IMR-90 (cell line): ENCODE results near the gene VCP. TPM values are rescaled to one million over a fixed set of nuclear protein-coding genes. Genes with fewer than 3 reads are reported as not detected.

Experiments used
- ATAC-seq: fragments of 200-7000 bp; cut with Tn5 transposase; 2 replicates; pipeline ENCODE4 v1.9.1; 2020; ENCODE audit warnings: low read depth, mild to moderate bottlenecking, moderate library complexity
- BruUV-seq: library from RNA; stranded (reverse); fragments of 400-500 nt; replicated peaks from 2 replicates; lab custom pipeline; 2021; lab: Mats Ljungman, UMichigan
- CTCF ChIA-PET: fragments of 300-600 bp; formaldehyde crosslinking; extraction: SDS; loops from one replicate; lab custom pipeline; 2021; ENCODE audit warnings: antibody characterized with exemption; lab: Yijun Ruan, JAX
- POLR2A ChIA-PET: fragments of 300-600 bp; sonication (Branson Sonifier 250); formaldehyde crosslinking; loops from one replicate; lab custom pipeline; 2022; ENCODE audit warnings: antibody characterized with exemption; ENCODE audit not compliant: unreplicated experiment; lab: Charles Lee
- DNase-seq: peaks from one replicate; pipeline ENCODE4 v3.0.0; 2013
- H2AFZ ChIP-seq: replicated peaks from 2 replicates; pipeline ENCODE3; 2013; ENCODE audit warnings: low read length, mild to moderate bottlenecking; ENCODE audit not compliant: poor library complexity
- H2AK5ac ChIP-seq: 2 replicates; pipeline ENCODE4 v1.6.1; 2013; ENCODE audit warnings: low read depth, low read length, inconsistent platforms
- H2AK9ac ChIP-seq: replicated peaks from 2 replicates; pipeline ENCODE3; 2013; ENCODE audit warnings: mild to moderate bottlenecking, low read depth, low read length, moderate library complexity; ENCODE audit not compliant: poor library complexity
- H2BK120ac ChIP-seq: 2 replicates; pipeline ENCODE4 v1.6.1; 2013; ENCODE audit warnings: low read depth, low read length, inconsistent platforms
- H2BK15ac ChIP-seq: 3 replicates; pipeline ENCODE4 v1.6.1; 2013; ENCODE audit warnings: low read depth, low read length, inconsistent platforms
- H2BK20ac ChIP-seq: 2 replicates; pipeline ENCODE4 v1.6.1; 2013; ENCODE audit warnings: low read depth, mild to moderate bottlenecking, inconsistent platforms, low read length, moderate library complexity
- H2BK5ac ChIP-seq: 2 replicates; pipeline ENCODE4 v1.6.1; 2013; ENCODE audit warnings: mild to moderate bottlenecking, low read depth, low read length, inconsistent platforms; ENCODE audit not compliant: poor library complexity, severe bottlenecking
- H3K14ac ChIP-seq: replicated peaks from 2 replicates; pipeline ENCODE4 v1.6.1; 2013; ENCODE audit warnings: low read depth, low read length, inconsistent platforms
- H3K18ac ChIP-seq: 2 replicates; pipeline ENCODE4 v1.6.1; 2013; ENCODE audit warnings: low read depth, low read length, control low read depth
- H3K23ac ChIP-seq: 2 replicates; pipeline ENCODE4 v1.6.1; 2013; ENCODE audit warnings: low read depth, low read length, inconsistent platforms
- H3K27ac ChIP-seq: 2 replicates; pipeline ENCODE4 v1.5.1; 2013; ENCODE audit warnings: mild to moderate bottlenecking, control low read depth, low read length; ENCODE audit not compliant: insufficient read depth
- H3K27me3 ChIP-seq: 2 replicates; pipeline ENCODE4 v1.6.1; 2013; ENCODE audit warnings: low read length; ENCODE audit not compliant: control insufficient read depth, insufficient read depth
- H3K36me3 ChIP-seq: 2 replicates; pipeline ENCODE4 v1.6.1; 2013; ENCODE audit warnings: low read length, mixed read lengths; ENCODE audit not compliant: control insufficient read depth, insufficient read depth
- H3K4ac ChIP-seq: 2 replicates; pipeline ENCODE4 v1.6.1; 2013; ENCODE audit warnings: low read depth, low read length, inconsistent platforms
- H3K4me1 ChIP-seq: 2 replicates; pipeline ENCODE4 v1.6.1; 2013; ENCODE audit warnings: low read length, mixed read lengths; ENCODE audit not compliant: control insufficient read depth, insufficient read depth
- H3K4me2 ChIP-seq: 2 replicates; pipeline ENCODE4 v1.6.1; 2013; ENCODE audit warnings: low read depth, mild to moderate bottlenecking, control low read depth, low read length, moderate library complexity
- H3K4me3 ChIP-seq: 2 replicates; pipeline ENCODE4 v1.5.1; 2013; ENCODE audit warnings: low read depth, mild to moderate bottlenecking, control low read depth, low read length, moderate library complexity; ENCODE audit not compliant: insufficient read depth
- H3K56ac ChIP-seq: 2 replicates; pipeline ENCODE4 v1.6.1; 2013; ENCODE audit warnings: low read length, inconsistent platforms; ENCODE audit not compliant: insufficient read depth; ENCODE audit errors: extremely low read depth
- H3K79me1 ChIP-seq, 2 experiments: 2 replicates each; pipeline ENCODE4 v1.6.1; 2013; ENCODE audit warnings: low read length in 2 of 2, inconsistent platforms in 1 of 2, low read depth in 1 of 2
- H3K9ac ChIP-seq: 2 replicates; pipeline ENCODE4 v1.6.1; 2013; ENCODE audit warnings: low read depth, low read length, control low read depth
- H3K9me1 ChIP-seq: 2 replicates; pipeline ENCODE4 v1.6.1; 2013; ENCODE audit warnings: low read length, inconsistent platforms; ENCODE audit not compliant: insufficient read depth
- H3K9me3 ChIP-seq: 2 replicates; pipeline ENCODE4 v1.6.1; 2013; ENCODE audit warnings: low read length; ENCODE audit not compliant: control insufficient read depth, insufficient read depth
- H4K20me1 ChIP-seq: 2 replicates; pipeline ENCODE4 v1.6.1; 2013; ENCODE audit warnings: low read length, inconsistent platforms; ENCODE audit not compliant: insufficient read depth
- H4K5ac ChIP-seq: 2 replicates; pipeline ENCODE4 v1.6.1; 2013; ENCODE audit warnings: mild to moderate bottlenecking, low read depth, low read length, control low read depth
- H4K8ac ChIP-seq, 2 experiments: 2 replicates each; pipeline ENCODE4 v1.6.1; 2013; ENCODE audit warnings: low read depth in 2 of 2, low read length in 2 of 2, control low read depth in 1 of 2, inconsistent platforms in 1 of 2
- H4K91ac ChIP-seq: 2 replicates; pipeline ENCODE4 v1.6.1; 2013; ENCODE audit warnings: low read depth, low read length, inconsistent platforms; ENCODE audit not compliant: insufficient read depth
- MAFK ChIP-seq: IDR thresholded peaks from 2 replicates; pipeline ENCODE4 v1.6.1; 2012; ENCODE audit warnings: low read depth, low read length, improper control_type of control experiment
- NFE2L2 ChIP-seq: fragments of 150-350 bp; IDR thresholded peaks from 2 replicates; pipeline ENCODE4 v1.6.1; 2016; ENCODE audit warnings: low read depth, mild to moderate bottlenecking, low read length
- RFX5 ChIP-seq: IDR thresholded peaks from 2 replicates; pipeline ENCODE4 v1.8.0; 2012; ENCODE audit warnings: low read depth, mild to moderate bottlenecking, low read length, moderate library complexity
- WGBS, 2 experiments: methylation state at CpG; one replicate each; pipeline versions ENCODE4 v1.1.5 to v1.1.7; 2013; ENCODE audit warnings: missing lambda C conversion rate in 2 of 2; ENCODE audit not compliant: insufficient read length in 1 of 2; ENCODE audit errors: extremely low coverage in 2 of 2; 5-methylcytosine and 5-hydroxymethylcytosine counted together
- dilution Hi-C: fragments of 300-500 bp; cut with HindIII; formaldehyde crosslinking; loops from one replicate; pipeline ENCODE4 v1.14.3; 2018; ENCODE audit warnings: low sequenced_read_pairs; ENCODE audit not compliant: unreplicated experiment
- in situ Hi-C: fragments of 300-500 bp; cut with MboI; formaldehyde crosslinking; loops from 3 replicates; pipeline ENCODE4 v1.14.3; 2019; ENCODE audit warnings: low sequenced_read_pairs, inconsistent platforms, mixed read lengths
- intact Hi-C: fragments of 100-400 bp; cut with micrococcal nuclease; formaldehyde crosslinking; loops from 2 replicates; pipeline ENCODE4 v1.10.0; 2022
- polyA plus RNA-seq, 3 experiments: library from polyadenylated mRNA; depleted of rRNA; stranded (reverse); fragments of >200 nt; gene quantifications; 2 replicates each; pipeline ENCODE4 v1.2.3, GENCODE V29; 2012; ENCODE audit warnings: low replicate concordance in 1 of 3
- total RNA-seq: library from RNA; depleted of rRNA; stranded (reverse); fragments of >200 nt; gene quantifications from 2 replicates; pipeline ENCODE4 v1.2.3, GENCODE V29; 2012

The VCP gene
- total and polyA plus RNA-seq, 2 of the 4 experiments (the other 2 are of a cell fraction) = 292 to 516 TPM

GRCh38 chr9:35060548-35061207, 11.7 kb downstream of the VCP start:
- Histone ChIP-seq H3K4ac (no peak overlapping the region), H2AK9ac (no peak overlapping the region), H3K18ac (no peak overlapping the region), H3K23ac (no peak overlapping the region), H2BK5ac (no peak overlapping the region), H3K56ac (no peak overlapping the region), H3K14ac (no peak overlapping the region), H2BK15ac (no peak overlapping the region), H3K9ac (no peak overlapping the region), H3K4me1 (no peaks in the 10 kb centered on the region), H4K91ac (no peak overlapping the region), H3K79me1 (peaks cover 62 to 63% of the 10 kb centered on the region in 2 experiments), H3K27ac (no peak overlapping the region), H2AK5ac (no peak overlapping the region), H4K5ac (no peak overlapping the region), H3K9me3 (no peaks in the 10 kb centered on the region), H3K9me1 (peaks cover 16% of the 10 kb centered on the region), H3K36me3 (peaks cover 84% of the 10 kb centered on the region), H2BK120ac (no peak overlapping the region), H3K27me3 (no peaks in the 10 kb centered on the region), H3K4me3 (no peak overlapping the region), H4K8ac (no peak overlapping the region), H2BK20ac (no peak overlapping the region), H2AFZ (no peak overlapping the region), H4K20me1 (peaks cover 24% of the 10 kb centered on the region; the same call in 1 of the 2 replicates), H3K4me2 (no peak overlapping the region)
- POLR2A ChIA-PET = no interaction called here
- CTCF ChIA-PET = no interaction called here
- in situ Hi-C loops = no loop called here
- DNase-seq (no peak), ATAC-seq (no peak)
- 100% methylated on average over 5 of the region's 11 CpGs; no CpG with 5 or more reads in 1 of the 2 experiments for WGBS, 2 experiments
- BruUV-seq = no TSS peak
- intact Hi-C loops = no loop called here
- dilution Hi-C loops = no loop called here
- no peak for TF ChIP-seq NFE2L2
- no peak for TF ChIP-seq MAFK
- TF ChIP-seq RFX5 = no peak
